HG02759 (cell line): ENCODE results near the gene RAD50.
"Not testable (repeated sequence)": the region's sequence is repeated elsewhere in the genome, so short reads cannot be mapped to it uniquely, and the experiment has no call there.

Experiments used
- ATAC-seq: cut with Tn5 transposase; IDR thresholded peaks from one replicate; pipeline ENCODE4 v1.9.1; 2021; ENCODE audit warnings: mild to moderate bottlenecking, moderate library complexity; ENCODE audit not compliant: unreplicated experiment

The RAD50 gene

DNA sequence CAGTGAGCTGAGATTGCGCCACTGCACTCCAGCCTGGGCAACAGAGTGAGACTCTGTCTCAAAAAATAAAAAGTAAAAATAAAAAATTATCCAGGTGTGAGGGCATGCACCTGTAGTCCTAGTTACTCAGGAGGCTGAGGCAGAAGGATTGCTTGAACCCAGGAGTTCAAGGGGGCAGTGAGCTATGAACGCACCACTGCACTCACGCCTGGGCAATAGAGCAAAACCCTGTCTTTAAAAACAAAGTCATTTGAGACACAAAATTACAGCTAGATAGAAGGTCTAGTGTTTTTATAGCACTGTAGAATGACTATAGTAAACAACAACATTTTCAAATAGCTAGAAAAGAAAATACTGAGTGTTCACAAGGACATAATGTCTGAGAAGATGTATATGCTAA, 133.4 kb downstream of the RAD50 start:
- ATAC-seq = no peak

DNA sequence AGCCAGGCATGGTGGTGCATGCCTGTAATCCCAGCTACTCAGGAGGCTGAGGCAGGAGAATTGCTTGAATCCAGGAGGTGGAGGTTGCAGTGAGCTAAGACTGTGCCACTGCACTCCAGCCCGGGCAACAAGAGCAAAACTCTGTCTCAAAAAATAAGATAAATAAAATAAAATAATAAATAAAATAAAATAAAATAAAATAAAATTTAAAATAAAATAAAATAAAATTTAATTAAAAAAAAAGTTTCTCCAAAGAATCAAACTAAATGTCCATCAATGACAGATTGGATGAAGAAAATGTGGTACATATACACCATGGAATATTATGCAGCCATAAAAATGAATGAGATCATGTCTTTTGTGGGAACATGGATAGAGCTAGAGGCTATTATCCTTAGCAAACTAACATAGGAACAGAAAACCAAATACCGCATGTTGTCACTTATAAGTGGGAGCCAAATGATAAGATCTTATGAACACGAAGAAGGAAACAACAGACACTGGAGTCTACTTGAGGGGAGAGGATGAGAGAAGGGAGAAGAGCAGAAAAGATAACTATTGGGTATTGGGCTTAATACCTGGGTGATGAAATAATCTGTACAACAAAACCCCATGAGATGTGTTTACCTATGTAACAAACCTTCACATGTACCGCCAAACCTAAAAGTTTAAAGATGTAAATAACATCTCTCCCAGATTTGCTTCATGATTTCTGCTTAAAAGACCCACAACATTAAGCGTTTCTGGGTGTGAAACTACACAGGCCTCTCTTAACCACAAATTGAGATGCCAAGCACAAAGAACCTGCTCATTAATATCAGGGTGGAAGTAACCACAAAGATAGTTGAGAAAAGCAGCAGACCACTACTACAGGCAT, 135.2 kb downstream of the RAD50 start:
- ATAC-seq = not testable (repeated sequence)

DNA sequence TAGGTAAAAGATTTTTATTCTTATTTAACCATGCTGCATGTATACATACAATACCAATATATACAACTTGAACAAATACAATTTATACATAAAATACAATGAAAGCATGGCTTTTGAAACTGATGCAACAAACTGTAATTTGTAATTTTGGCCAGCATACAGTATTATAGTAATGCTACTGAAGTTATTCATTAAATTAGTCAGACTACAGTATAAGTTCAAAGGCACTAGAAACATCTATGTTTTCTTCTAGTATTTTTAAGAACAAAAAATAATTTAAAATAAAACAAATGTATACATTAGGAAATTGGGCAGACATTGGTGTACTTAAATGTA, 135.8 kb downstream of the RAD50 start:
- ATAC-seq = no peak
